ENCODE data around the gene SPINK13.

GRCh38 chr5:148228392-148228984 lies 40.1 kb upstream of the SPINK13 start:
- TF ChIP-seq POLR2AphosphoS5 (IDR thresholded peaks at IDR 0.05) (no peak), POLR2A (IDR thresholded peaks at IDR 0.05; ENCODE audit: low read depth) (no peak), EP300 (IDR thresholded peaks at IDR 0.05) (no peak)
- TF ChIP-seq, protein P1, sequence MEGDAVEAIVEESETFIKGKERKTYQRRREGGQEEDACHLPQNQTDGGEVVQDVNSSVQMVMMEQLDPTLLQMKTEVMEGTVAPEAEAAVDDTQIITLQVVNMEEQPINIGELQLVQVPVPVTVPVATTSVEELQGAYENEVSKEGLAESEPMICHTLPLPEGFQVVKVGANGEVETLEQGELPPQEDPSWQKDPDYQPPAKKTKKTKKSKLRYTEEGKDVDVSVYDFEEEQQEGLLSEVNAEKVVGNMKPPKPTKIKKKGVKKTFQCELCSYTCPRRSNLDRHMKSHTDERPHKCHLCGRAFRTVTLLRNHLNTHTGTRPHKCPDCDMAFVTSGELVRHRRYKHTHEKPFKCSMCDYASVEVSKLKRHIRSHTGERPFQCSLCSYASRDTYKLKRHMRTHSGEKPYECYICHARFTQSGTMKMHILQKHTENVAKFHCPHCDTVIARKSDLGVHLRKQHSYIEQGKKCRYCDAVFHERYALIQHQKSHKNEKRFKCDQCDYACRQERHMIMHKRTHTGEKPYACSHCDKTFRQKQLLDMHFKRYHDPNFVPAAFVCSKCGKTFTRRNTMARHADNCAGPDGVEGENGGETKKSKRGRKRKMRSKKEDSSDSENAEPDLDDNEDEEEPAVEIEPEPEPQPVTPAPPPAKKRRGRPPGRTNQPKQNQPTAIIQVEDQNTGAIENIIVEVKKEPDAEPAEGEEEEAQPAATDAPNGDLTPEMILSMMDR (IDR thresholded peaks at IDR 0.05) = no peak

Data from esophagus muscularis mucosa (tissue), 4 donors.